Endothelial cell of umbilical vein (primary cell): Measurements from ENCODE around the gene BASP1. TPM values are rescaled to one million over a fixed set of nuclear protein-coding genes. Genes with fewer than 3 reads are reported as not detected.
A peak's percentile ranks its signal among the peaks of the same experiment; 100 is the strongest.

Source experiments
- BruUV-seq: library from RNA; stranded (reverse); fragments of 400-500 nt; replicated peaks from 2 replicates; lab custom pipeline; 2021; lab: Mats Ljungman, UMichigan
- CTCF ChIA-PET: fragments of 300-600, 350-600 bp; sonication (Branson Sonifier 250); formaldehyde crosslinking; loops from one replicate; lab custom pipeline; 2021; ENCODE audit warnings: antibody characterized with exemption, inconsistent platforms; lab: Charles Lee
- POLR2A ChIA-PET: fragments of 300-600, 350-600 bp; sonication (Branson Sonifier 250); formaldehyde crosslinking; loops from one replicate; lab custom pipeline; 2021; ENCODE audit warnings: antibody characterized with exemption, inconsistent platforms; lab: Charles Lee
- DNase-seq: peaks from one replicate; pipeline ENCODE4 v3.0.0-alpha.2; 2011; ENCODE audit warnings: low read depth, low spot score
- FAIRE-seq: peaks from 2 replicates; lab custom pipeline; 2011; peaks lifted over from hg19 to GRCh38; lab: Jason Lieb, UNC
- H2AFZ ChIP-seq: 2 replicates; pipeline ENCODE4 v1.6.0; 2012; ENCODE audit warnings: low read depth, low read length, control low read depth, inconsistent platforms
- H3K27ac ChIP-seq: 2 replicates; pipeline ENCODE4 v1.5.1; 2011; ENCODE audit warnings: low read depth, mild to moderate bottlenecking, control low read depth, low read length, moderate library complexity; ENCODE audit not compliant: insufficient read depth
- H3K27me3 ChIP-seq, 2 experiments: 2 replicates each; pipeline versions ENCODE4 v1.6.0 to v1.6.1; 2011; ENCODE audit warnings: low read length in 2 of 2, mixed read lengths in 1 of 2; ENCODE audit not compliant: control insufficient read depth in 2 of 2, insufficient read depth in 2 of 2
- H3K36me3 ChIP-seq, 2 experiments: 2 replicates in 1 of 2; 3 replicates in 1 of 2; pipeline ENCODE4 v1.5.1; 2011; ENCODE audit warnings: low read length in 2 of 2, mild to moderate bottlenecking in 1 of 2, moderate library complexity in 1 of 2; ENCODE audit not compliant: control insufficient read depth in 2 of 2, insufficient read depth in 2 of 2; ENCODE audit errors: extremely low read depth in 1 of 2
- H3K4me1 ChIP-seq: 3 replicates; pipeline ENCODE4 v1.5.1; 2011; ENCODE audit warnings: mild to moderate bottlenecking, low read length; ENCODE audit not compliant: control insufficient read depth, insufficient read depth; ENCODE audit errors: extremely low read depth
- H3K4me2 ChIP-seq: 2 replicates; pipeline ENCODE4 v1.6.1; 2011; ENCODE audit warnings: low read length, control low read depth, mixed read lengths; ENCODE audit not compliant: insufficient read depth
- H3K4me3 ChIP-seq, 3 experiments: fragments of 200-600 bp in 1 of 3; sonication (generic), shearing (Covaris generic) in 1 of 3; replicated peaks in 1 of 3; 2 replicates each; pipeline ENCODE4 v1.5.1; 2011 to 2016; ENCODE audit warnings: control low read depth in 3 of 3, low read length in 3 of 3, mild to moderate bottlenecking in 2 of 3, inconsistent platforms in 1 of 3, low read depth in 1 of 3, moderate library complexity in 1 of 3; ENCODE audit not compliant: insufficient read depth in 1 of 3
- H3K79me2 ChIP-seq: 2 replicates; pipeline ENCODE4 v1.6.0; 2012; ENCODE audit warnings: low read length, inconsistent platforms; ENCODE audit not compliant: control insufficient read depth, insufficient read depth
- H3K9ac ChIP-seq: replicated peaks from 2 replicates; pipeline ENCODE3; 2011; ENCODE audit warnings: low read length, control low read depth; ENCODE audit not compliant: insufficient read depth; ENCODE audit errors: extremely low read depth
- H3K9me1 ChIP-seq: replicated peaks from 3 replicates; pipeline ENCODE4 v1.6.0; 2011; ENCODE audit warnings: mild to moderate bottlenecking, low read length; ENCODE audit not compliant: control insufficient read depth, insufficient read depth; ENCODE audit errors: extremely low read depth
- H3K9me3 ChIP-seq: replicated peaks from 2 replicates; pipeline ENCODE4 v1.5.1; 2012; ENCODE audit warnings: low read length, inconsistent platforms; ENCODE audit not compliant: control insufficient read depth, insufficient read depth
- H4K20me1 ChIP-seq: replicated peaks from 2 replicates; pipeline ENCODE3; 2011; ENCODE audit warnings: mild to moderate bottlenecking, low read length; ENCODE audit not compliant: control insufficient read depth, insufficient read depth; ENCODE audit errors: extremely low read depth
- CTCF ChIP-seq, 2 donors: IDR thresholded peaks; 1 replicate in 1 of 2; 2 replicates in 1 of 2; pipeline ENCODE4 v1.5.1; 2011; ENCODE audit warnings: low read length in 2 of 2, mild to moderate bottlenecking in 2 of 2, moderate library complexity in 2 of 2, control low read depth in 1 of 2, inconsistent platforms in 1 of 2, low read depth in 1 of 2; ENCODE audit not compliant: insufficient read depth in 1 of 2; ENCODE audit errors: extremely low read depth in 1 of 2
- FOS ChIP-seq: IDR thresholded peaks from 2 replicates; pipeline ENCODE4 v1.6.1; 2011; ENCODE audit warnings: mild to moderate bottlenecking, low read length, moderate library complexity, borderline replicate concordance; ENCODE audit not compliant: insufficient read depth
- GATA2 ChIP-seq: IDR thresholded peaks from 2 replicates; pipeline ENCODE4 v1.7.0; 2011; ENCODE audit warnings: low read depth, mild to moderate bottlenecking, moderate library complexity, mixed read lengths, low read length; ENCODE audit not compliant: insufficient read length, insufficient read depth
- MAX ChIP-seq: IDR thresholded peaks from 2 replicates; pipeline ENCODE4 v1.6.1; 2011; ENCODE audit not compliant: insufficient read depth, insufficient read length
- MYC ChIP-seq: IDR thresholded peaks from one replicate; pipeline ENCODE4 v1.6.1; 2011; ENCODE audit warnings: mild to moderate bottlenecking, low read depth, low read length
- POLR2A ChIP-seq: IDR thresholded peaks from 2 replicates; pipeline ENCODE4 v1.6.1; 2012; ENCODE audit warnings: low read depth, mild to moderate bottlenecking, control low read depth, low read length
- POLR2AphosphoS5 ChIP-seq: IDR thresholded peaks from 2 replicates; pipeline ENCODE4 v1.6.1; 2012; ENCODE audit warnings: low read depth, mild to moderate bottlenecking, control low read depth, low read length, moderate library complexity; ENCODE audit not compliant: insufficient read depth
- dilution Hi-C: fragments of 300-500 bp; cut with MboI; formaldehyde crosslinking; loops from one replicate; pipeline ENCODE4 v1.15.0; 2019; ENCODE audit warnings: low sequenced_read_pairs; ENCODE audit not compliant: extremely low pct_ligation_motif_present
- intact Hi-C: fragments of 100-400 bp; cut with micrococcal nuclease; formaldehyde crosslinking; loops from one replicate; pipeline ENCODE4 v1.10.0; 2022
- polyA plus RNA-seq, 4 experiments: library from polyadenylated mRNA; depleted of rRNA in 3 of 4; stranded (reverse) in 3 of 4; unstranded in 1 of 4; fragments of >200 nt; gene quantifications; 2 replicates each; pipeline versions ENCODE4 v1.2.1 to v1.2.3, GENCODE V29; 2011 to 2012; ENCODE audit warnings: missing spikeins in 1 of 4
- total RNA-seq: library from RNA; stranded (reverse); gene quantifications from 2 replicates; pipeline ENCODE4 v1.2.3, GENCODE V29; 2021

BASP1 gene
- total and polyA plus RNA-seq, 2 donors (not counting 3 experiments of a cell fraction or from before 2014, with no cell fraction given), result 69.4 to 79.3 TPM

GRCh38 chr5:17190242-17190778, 27.1 kb upstream of the BASP1 start:
- Histone ChIP-seq H3K9ac (no peak overlapping the region), H2AFZ (peak overlapping the region; percentile 9), H4K20me1 (no peaks in the 10 kb centered on the region), H3K4me3 (peak overlapping the region in 1 of 3 experiments; percentile 2), H3K4me1 (peaks cover 23% of the 10 kb centered on the region), H3K27me3 (no peaks in the 10 kb centered on the region), H3K9me3 (no peaks in the 10 kb centered on the region), H3K4me2 (peak overlapping the region; percentile 75), H3K27ac (peak overlapping the region; percentile 8), H3K36me3 (no peaks in the 10 kb centered on the region), H3K79me2 (no peaks in the 10 kb centered on the region), H3K9me1 (no peaks in the 10 kb centered on the region)
- dilution Hi-C loops, result loop anchor here (25.0 kb wide), 3 partner anchors 278 to 503 kb away; no protein-coding TSS in a partner anchor
- ChIA-PET CTCF (interaction anchor here (0.6 to 4.9 kb wide), 126 partner anchors 9 to 1029 kb away, joined by 3 to 194 read pairs (median 5); partner anchors contain the start of gene MYO10), POLR2A (interaction anchor here (0.7 to 1.2 kb wide), 3 partner anchors 254 to 399 kb away, joined by 3 to 5 read pairs (median 3); partner anchors contain the start of gene MYO10)
- TF ChIP-seq POLR2A (peak; percentile 61), GATA2 (peak; percentile 81), POLR2AphosphoS5 (peak; percentile 52), MAX (peak; percentile 31), FOS (no peak), CTCF (IDR thresholded peaks at IDR 0.05; ENCODE audit: extremely low read depth in 1 of 2, insufficient read depth in 1 of 2, low read depth in 1 of 2, low read length in 2 of 2) (peak; percentile 46 to 62), MYC (no peak)
- BruUV-seq, result no TSS peak
- intact Hi-C loops, result loop anchor here (1.0 to 2.0 kb wide), 5 partner anchors 152 to 500 kb away; no protein-coding TSS in a partner anchor
- DNase-seq (peak; percentile 95), FAIRE-seq (peak; percentile 80)
